K562 (cell line): ENCODE measurements around the gene RUNX1. TPM values are rescaled to one million over a fixed set of nuclear protein-coding genes. Genes with fewer than 3 reads are reported as not detected.

Experiments
- ATAC-seq: fragments of 200-7000 bp; cut with Tn5 transposase; 3 replicates; pipeline ENCODE4 v1.9.1; 2020; ENCODE audit warnings: moderate library complexity
- BruUV-seq: library from RNA; stranded (reverse); fragments of 400-500 nt; replicated peaks from 2 replicates; lab custom pipeline; 2021; lab: Mats Ljungman, UMichigan
- CTCF ChIA-PET: fragments of 300-600 bp; formaldehyde crosslinking; extraction: SDS; loops from one replicate; lab custom pipeline; 2021; ENCODE audit warnings: low intra/inter-chr PET ratio; lab: Yijun Ruan, JAX
- POLR2A ChIA-PET: fragments of 300-600, 350-650 bp; sonication (Branson Sonifier 250); formaldehyde crosslinking; extraction: SDS; loops from one replicate; lab custom pipeline; 2021; ENCODE audit warnings: antibody characterized with exemption, inconsistent platforms; lab: Yijun Ruan, JAX
- DNase-seq, 4 experiments: peaks; one replicate each; pipeline versions ENCODE4 v3.0.0 to v3.0.0-alpha.2; 2011 to 2018; ENCODE audit warnings: low spot score in 3 of 4, mixed read lengths in 3 of 4; ENCODE audit errors: extremely low read depth in 1 of 4
- FAIRE-seq: peaks from 2 replicates; lab custom pipeline; 2011; peaks lifted over from hg19 to GRCh38; lab: Jason Lieb, UNC
- H2AFZ ChIP-seq: 2 replicates; pipeline ENCODE4 v1.6.0; 2011; ENCODE audit warnings: low read depth, low read length, control low read depth, inconsistent platforms
- H3K27ac ChIP-seq: fragments of 200-600 bp; 3 replicates; pipeline ENCODE4 v1.8.0; 2011; ENCODE audit warnings: low read depth, mild to moderate bottlenecking, control low read depth, inconsistent platforms, low read length, moderate library complexity, mixed read lengths; ENCODE audit errors: extremely low read depth
- H3K27me3 ChIP-seq, 2 experiments: fragments of 300-600 bp in 1 of 2; 2 replicates in 1 of 2; 3 replicates in 1 of 2; pipeline versions ENCODE4 v1.6.0 to v1.8.0; 2011; ENCODE audit warnings: inconsistent platforms in 2 of 2, low read length in 2 of 2, mild to moderate bottlenecking in 1 of 2, mixed read lengths in 1 of 2, moderate library complexity in 1 of 2; ENCODE audit not compliant: control insufficient read depth in 2 of 2, insufficient read depth in 2 of 2
- H3K36me3 ChIP-seq: fragments of 300-600 bp; 3 replicates; pipeline ENCODE4 v1.8.0; 2011; ENCODE audit warnings: mild to moderate bottlenecking, low read length, inconsistent platforms; ENCODE audit not compliant: control insufficient read depth, insufficient read depth
- H3K4me1 ChIP-seq, 2 experiments: fragments of 200-600 bp in 1 of 2; replicated peaks in 1 of 2; 2 replicates in 1 of 2; 3 replicates in 1 of 2; pipeline versions ENCODE4 v1.5.1 to v1.8.0; 2011; ENCODE audit warnings: inconsistent platforms in 2 of 2, low read length in 2 of 2, mild to moderate bottlenecking in 1 of 2, mixed read lengths in 1 of 2, moderate library complexity in 1 of 2; ENCODE audit not compliant: control insufficient read depth in 2 of 2, insufficient read depth in 2 of 2
- H3K4me2 ChIP-seq: 2 replicates; pipeline ENCODE4 v1.6.1; 2011; ENCODE audit warnings: low read length, control low read depth, inconsistent platforms, mixed read lengths; ENCODE audit not compliant: insufficient read depth
- H3K4me3 ChIP-seq: fragments of 200-600 bp; sonication (generic), shearing (Covaris generic); 2 replicates; pipeline ENCODE4 v1.5.1; 2016; ENCODE audit warnings: control low read depth, inconsistent platforms
- H3K79me2 ChIP-seq: fragments of 200-600 bp; 3 replicates; pipeline ENCODE4 v1.8.0; 2011; ENCODE audit warnings: low read length, inconsistent platforms; ENCODE audit not compliant: control insufficient read depth, insufficient read depth
- H3K9ac ChIP-seq, 2 experiments: 2 replicates each; pipeline versions ENCODE4 v1.6.0 to v1.6.1; 2011; ENCODE audit warnings: low read depth in 2 of 2, low read length in 2 of 2, control low read depth in 1 of 2, inconsistent platforms in 1 of 2, mild to moderate bottlenecking in 1 of 2, mixed read lengths in 1 of 2; ENCODE audit not compliant: insufficient read depth in 1 of 2
- H3K9me1 ChIP-seq: one replicate; pipeline ENCODE4 v1.6.0; 2011; ENCODE audit warnings: inconsistent platforms, mild to moderate bottlenecking, low read length, moderate library complexity; ENCODE audit not compliant: control insufficient read depth, insufficient read depth
- H3K9me3 ChIP-seq: replicated peaks from 2 replicates; pipeline ENCODE4 v1.5.1; 2011; ENCODE audit warnings: low read depth, low read length, inconsistent platforms; ENCODE audit not compliant: control insufficient read depth, insufficient read depth
- H4K20me1 ChIP-seq: replicated peaks from 2 replicates; pipeline ENCODE4 v1.6.1; 2011; ENCODE audit warnings: low read length, inconsistent platforms, mixed read lengths; ENCODE audit not compliant: control insufficient read depth, insufficient read depth
- ATF2 ChIP-seq: sonication (generic); formaldehyde crosslinking; IDR thresholded peaks from 2 replicates; pipeline ENCODE4 v1.8.1; 2022; ENCODE audit warnings: missing genetic modification reagents
- BRD9 ChIP-seq: fragments of 450-650 bp; IDR thresholded peaks from 2 replicates; pipeline ENCODE4 v1.6.1; 2018; ENCODE audit warnings: low read depth; ENCODE audit not compliant: partially characterized antibody
- CEBPB ChIP-seq: fragments of 450-650 bp; IDR thresholded peaks from 2 replicates; pipeline ENCODE4 v1.6.1; 2016; ENCODE audit warnings: missing genetic modification characterization, missing compliant biosample characterization
- IRF2 ChIP-seq: sonication (generic); formaldehyde crosslinking; IDR thresholded peaks from 2 replicates; pipeline ENCODE4 v1.8.1; 2022; ENCODE audit warnings: mild to moderate bottlenecking, missing genetic modification reagents
- MCM7 ChIP-seq, 2 experiments: fragments of 450-650 bp; IDR thresholded peaks; 2 replicates each; pipeline ENCODE4 v1.6.1; 2016 to 2018
- RBFOX2 ChIP-seq: fragments of 200-400 bp; formaldehyde crosslinking; IDR thresholded peaks from 2 replicates; pipeline ENCODE4 v1.6.1; 2017; ENCODE audit warnings: low read depth, mild to moderate bottlenecking, low read length, moderate library complexity
- RFX5 ChIP-seq: IDR thresholded peaks from 2 replicates; pipeline ENCODE4 v1.6.1; 2011; ENCODE audit warnings: low read depth, mild to moderate bottlenecking, improper control_type of control experiment, low read length
- SP2 ChIP-seq: IDR thresholded peaks from 2 replicates; pipeline ENCODE4 v1.6.1; 2011; ENCODE audit warnings: mild to moderate bottlenecking, low read depth, low read length, moderate library complexity; ENCODE audit not compliant: poor library complexity, severe bottlenecking; ENCODE audit errors: extremely low read depth
- TEAD2 ChIP-seq: fragments of 450-650 bp; IDR thresholded peaks from 2 replicates; pipeline ENCODE4 v1.6.1; 2016; ENCODE audit warnings: missing genetic modification characterization, control low read depth, missing compliant biosample characterization
- TOE1 ChIP-seq, 2 experiments: fragments of 450-650 bp in 1 of 2; sonication (generic) in 1 of 2; formaldehyde crosslinking in 1 of 2; IDR thresholded peaks; 2 replicates each; pipeline versions ENCODE4 v1.7.1 to v1.8.0; 2016 to 2022; ENCODE audit warnings: borderline replicate concordance in 2 of 2, mild to moderate bottlenecking in 2 of 2, antibody characterized with exemption in 1 of 2, inconsistent platforms in 1 of 2, low read depth in 1 of 2, missing genetic modification reagents in 1 of 2, moderate library complexity in 1 of 2
- ZKSCAN8 ChIP-seq: fragments of 200-800 bp; sonication (Bioruptor generic); IDR thresholded peaks from 2 replicates; pipeline ENCODE4 v1.6.1; 2016; ENCODE audit warnings: missing genetic modification characterization, missing compliant biosample characterization
- ZNF589 ChIP-seq: fragments of 200-800 bp; sonication (Bioruptor generic); IDR thresholded peaks from 2 replicates; pipeline ENCODE4 v1.6.1; 2016; ENCODE audit warnings: low read depth, missing genetic modification characterization, missing compliant biosample characterization
- WGBS: fragments of 100-300 bp; shearing (Covaris generic); methylation state at CpG from one replicate; pipeline ENCODE4 v1.1.6; 2016; ENCODE audit warnings: low coverage, mixed read lengths; ENCODE audit not compliant: insufficient coverage; ENCODE audit errors: missing lambda C conversion rate; 5-methylcytosine and 5-hydroxymethylcytosine counted together
- in situ Hi-C: fragments of 300-500 bp; cut with MboI; formaldehyde crosslinking; loops from 4 replicates; pipeline ENCODE4 v1.15.0; 2018; ENCODE audit warnings: inconsistent platforms, mixed read lengths
- intact Hi-C: fragments of 100-400 bp; cut with micrococcal nuclease; formaldehyde crosslinking; loops from 2 replicates; pipeline ENCODE4 v1.14.2; 2022
- polyA plus RNA-seq, 8 experiments: library from polyadenylated mRNA; depleted of rRNA in 4 of 8; stranded (reverse) in 5 of 8; unstranded in 3 of 8; fragments of >200 nt; fragmentation: Nextera tagmentation in 2 of 8; fragmentation: Illumina TruSeq in 1 of 8; extraction: Ambion mirVana in 2 of 8; extraction: Trizol in 1 of 8; gene quantifications; 2 replicates each; pipeline versions ENCODE4 v1.2.1 to v1.2.3, GENCODE V29; 2011 to 2014; ENCODE audit warnings: inconsistent platforms in 1 of 8, missing spikeins in 1 of 8
- total RNA-seq, 7 experiments: library from RNA; depleted of rRNA in 6 of 7; stranded (reverse); fragments of >200 nt in 6 of 7; fragmentation: Illumina TruSeq in 2 of 7; extraction: Trizol in 2 of 7; gene quantifications; 2 replicates each; pipeline versions ENCODE4 v1.2.1 to v1.2.3, GENCODE V29; 2011 to 2021; ENCODE audit warnings: low replicate concordance in 1 of 7
- TF ChIP-seq, protein P1 (sequence below): sonication (generic); formaldehyde crosslinking; IDR thresholded peaks from 2 replicates; pipeline ENCODE4 v1.8.1; 2023; ENCODE audit warnings: mild to moderate bottlenecking, missing genetic modification reagents, moderate library complexity

The RUNX1 gene
- total and polyA plus RNA-seq, 9 of the 15 experiments (the other 6 are each of a cell fraction or from before 2014, with no cell fraction given): 2.2 to 68.6 (median 17.8) TPM

DNA sequence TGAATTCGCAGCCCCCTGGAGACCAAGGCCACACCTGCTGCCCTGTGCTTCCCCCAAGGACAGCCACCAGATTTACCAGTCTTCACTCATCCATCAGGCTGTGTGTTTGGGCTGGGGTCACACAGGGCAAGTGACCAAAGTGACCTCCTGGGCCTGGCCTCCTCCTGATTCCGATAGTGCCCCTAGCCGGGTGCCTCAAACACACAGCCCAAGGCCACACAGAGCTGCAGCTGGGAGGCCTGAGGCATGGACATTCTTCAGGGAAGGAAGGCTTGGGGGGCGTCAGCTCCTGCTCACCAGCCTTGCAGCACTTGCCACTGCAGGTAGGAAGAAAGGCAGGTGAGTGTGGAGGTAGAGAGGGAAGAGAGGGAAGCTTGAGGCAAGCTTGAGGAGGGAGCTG lies 181.3 kb downstream of the RUNX1 start:
- H3K4me2 ChIP-seq: no peak overlapping the region
- ChIA-PET CTCF (no interaction called here), POLR2A (interaction anchor here (0.8 to 1.8 kb wide), 4 partner anchors 9 to 1189 kb away, joined by 3 to 9 read pairs (median 4); no protein-coding TSS in a partner anchor)
- H2AFZ ChIP-seq: no peak overlapping the region
- in situ Hi-C loops: no loop called here
- no peaks in the 10 kb centered on the region for H3K9me3 ChIP-seq
- peaks cover 92% of the 10 kb centered on the region for H3K36me3 ChIP-seq
- DNase-seq (no peak), ATAC-seq (no peak), FAIRE-seq (no peak)
- H3K9me1 ChIP-seq: no peaks in the 10 kb centered on the region
- no peaks in the 10 kb centered on the region for H3K27me3 ChIP-seq
- 0 out of 4 replicates have a peak overlapping the region, but pooled peaks of 1 of the 2 experiments have one; percentile 4 for H3K9ac ChIP-seq
- WGBS: 94% methylated on average over 4 of the region's 4 CpGs
- H4K20me1 ChIP-seq: peaks cover 4% of the 10 kb centered on the region; the same call in 1 of the 2 replicates
- no peak overlapping the region for H3K4me3 ChIP-seq
- H3K4me1 ChIP-seq: peaks cover 10% of the 10 kb centered on the region in 2 experiments; a peak in 4 of 5 replicates
- no TSS peak for BruUV-seq
- intact Hi-C loops: no loop called here
- peaks cover 81% of the 10 kb centered on the region for H3K79me2 ChIP-seq
- no peak overlapping the region for H3K27ac ChIP-seq
- TF ChIP-seq RBFOX2 (0 out of 2 replicates have a peak, but pooled peaks have one; percentile 41), IRF2 (CRISPR knock-in tag) (no peak), BRD9 (no peak), CEBPB (tag) (no peak), MCM7 (IDR thresholded peaks at IDR 0.05) (no peak), ATF2 (CRISPR knock-in tag) (no peak), TOE1 (IDR thresholded peaks at IDR 0.05; ENCODE audit: borderline replicate concordance) (no peak), TOE1 (CRISPR knock-in tag; IDR thresholded peaks at IDR 0.05; ENCODE audit: borderline replicate concordance, low read depth) (no peak), RFX5 (no peak), ZKSCAN8 (CRISPR knock-in tag) (no peak), ZNF589 (CRISPR knock-in tag) (no peak), TEAD2 (no peak), SP2 (no peak)
- TF ChIP-seq, protein P1, sequence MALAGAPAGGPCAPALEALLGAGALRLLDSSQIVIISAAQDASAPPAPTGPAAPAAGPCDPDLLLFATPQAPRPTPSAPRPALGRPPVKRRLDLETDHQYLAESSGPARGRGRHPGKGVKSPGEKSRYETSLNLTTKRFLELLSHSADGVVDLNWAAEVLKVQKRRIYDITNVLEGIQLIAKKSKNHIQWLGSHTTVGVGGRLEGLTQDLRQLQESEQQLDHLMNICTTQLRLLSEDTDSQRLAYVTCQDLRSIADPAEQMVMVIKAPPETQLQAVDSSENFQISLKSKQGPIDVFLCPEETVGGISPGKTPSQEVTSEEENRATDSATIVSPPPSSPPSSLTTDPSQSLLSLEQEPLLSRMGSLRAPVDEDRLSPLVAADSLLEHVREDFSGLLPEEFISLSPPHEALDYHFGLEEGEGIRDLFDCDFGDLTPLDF: no peak
